SK-N-SH (cell line): ENCODE data around the gene SOWAHA. TPM values are rescaled to one million over a fixed set of nuclear protein-coding genes. Genes with fewer than 3 reads are reported as not detected.

ENCODE experiments used
- CTCF ChIA-PET: fragments of 300-600, 350-600 bp; formaldehyde crosslinking; extraction: SDS; loops from one replicate; lab custom pipeline; 2021; lab: Yijun Ruan, JAX
- POLR2A ChIA-PET: fragments of 350-600 bp; sonication (Branson Sonifier 250); formaldehyde crosslinking; extraction: SDS; loops from one replicate; lab custom pipeline; 2020; ENCODE audit warnings: antibody characterized with exemption, inconsistent platforms; lab: Yijun Ruan, JAX
- DNase-seq: peaks from one replicate; pipeline ENCODE4 v3.0.0; 2012
- H2AFZ ChIP-seq: fragments of 200-600 bp; sonication (generic); 2 replicates; pipeline ENCODE4 v1.8.1; 2016; ENCODE audit warnings: antibody characterized with exemption, mild to moderate bottlenecking, low read depth
- H3F3A ChIP-seq: fragments of 200-600 bp; sonication (generic); replicated peaks from 2 replicates; pipeline ENCODE3; 2016; ENCODE audit warnings: antibody characterized with exemption, mild to moderate bottlenecking; ENCODE audit not compliant: insufficient read depth
- H3K27ac ChIP-seq, 2 experiments: fragments of 200-500 bp in 1 of 2; fragments of 200-600 bp in 1 of 2; sonication (Bioruptor generic) in 1 of 2; sonication (generic), shearing (Covaris generic) in 1 of 2; 2 replicates each; pipeline versions ENCODE4 v1.5.1 to v1.6.1; 2014 to 2016; ENCODE audit warnings: low read depth in 2 of 2, inconsistent platforms in 1 of 2, low read length in 1 of 2, mild to moderate bottlenecking in 1 of 2, mixed read lengths in 1 of 2
- H3K27me3 ChIP-seq: fragments of 200-600 bp; sonication (generic), shearing (Covaris generic); 2 replicates; pipeline ENCODE4 v1.6.1; 2016; ENCODE audit warnings: mixed run types; ENCODE audit not compliant: insufficient read depth
- H3K36me3 ChIP-seq, 2 experiments: fragments of 200-500 bp in 1 of 2; fragments of 200-600 bp in 1 of 2; sonication (Bioruptor generic) in 1 of 2; sonication (generic) in 1 of 2; replicated peaks in 1 of 2; 2 replicates each; pipeline versions ENCODE3 to v1.5.1; 2014 to 2016; ENCODE audit warnings: low read length in 1 of 2, mild to moderate bottlenecking in 1 of 2; ENCODE audit not compliant: insufficient read depth in 2 of 2, control insufficient read depth in 1 of 2
- H3K4me1 ChIP-seq, 2 experiments: fragments of 200-500 bp in 1 of 2; fragments of 200-600 bp in 1 of 2; sonication (Bioruptor generic) in 1 of 2; sonication (generic), shearing (Covaris generic) in 1 of 2; 2 replicates each; pipeline versions ENCODE4 v1.5.1 to v1.6.1; 2014 to 2016; ENCODE audit warnings: low read depth in 1 of 2, low read length in 1 of 2, mixed run types in 1 of 2; ENCODE audit not compliant: insufficient read depth in 2 of 2, control insufficient read depth in 1 of 2
- H3K4me2 ChIP-seq: fragments of 200-600 bp; sonication (generic), shearing (Covaris generic); 2 replicates; pipeline ENCODE4 v1.6.1; 2017; ENCODE audit warnings: mixed run types
- H3K4me3 ChIP-seq, 2 experiments: fragments of 200-500 bp in 1 of 2; fragments of 200-600 bp in 1 of 2; sonication (Bioruptor generic) in 1 of 2; sonication (generic), shearing (Covaris generic) in 1 of 2; 2 replicates each; pipeline versions ENCODE4 v1.5.1 to v1.8.1; 2014 to 2016; ENCODE audit warnings: low read depth in 2 of 2, inconsistent platforms in 1 of 2, low read length in 1 of 2, mild to moderate bottlenecking in 1 of 2, mixed read lengths in 1 of 2, moderate library complexity in 1 of 2
- H3K79me2 ChIP-seq: fragments of 200-600 bp; sonication (generic); 2 replicates; pipeline ENCODE4 v1.8.1; 2017; ENCODE audit warnings: mild to moderate bottlenecking; ENCODE audit not compliant: insufficient read depth
- H3K9ac ChIP-seq: fragments of 200-600 bp; sonication (generic); 2 replicates; pipeline ENCODE4 v1.6.1; 2017; ENCODE audit warnings: mixed run types
- H3K9me2 ChIP-seq: fragments of 200-600 bp; sonication (generic); 2 replicates; pipeline ENCODE4 v1.6.1; 2017; ENCODE audit warnings: mixed run types
- H3K9me3 ChIP-seq: fragments of 200-600 bp; sonication (generic); 2 replicates; pipeline ENCODE4 v1.6.1; 2017; ENCODE audit warnings: mixed run types, mild to moderate bottlenecking, moderate library complexity
- H4K20me1 ChIP-seq: fragments of 200-600 bp; sonication (generic); 2 replicates; pipeline ENCODE4 v1.6.1; 2017; ENCODE audit warnings: mild to moderate bottlenecking, mixed run types; ENCODE audit not compliant: insufficient read depth
- CHD2 ChIP-seq: fragments of 150-350 bp; IDR thresholded peaks from 2 replicates; pipeline ENCODE4 v1.6.1; 2018; ENCODE audit warnings: low read length; ENCODE audit not compliant: partially characterized antibody
- EZH2phosphoT487 ChIP-seq: fragments of 200-600 bp; sonication (generic); IDR thresholded peaks from 2 replicates; pipeline ENCODE4 v1.6.1; 2017; ENCODE audit warnings: low read depth, mixed run types, mild to moderate bottlenecking, antibody characterized with exemption, moderate library complexity, borderline replicate concordance
- FOSL2 ChIP-seq: IDR thresholded peaks from 2 replicates; pipeline ENCODE4 v1.4.0; 2012; ENCODE audit warnings: low read depth, mild to moderate bottlenecking, moderate library complexity, borderline replicate concordance
- GABPA ChIP-seq: IDR thresholded peaks from 2 replicates; pipeline ENCODE4 v1.4.0; 2012; ENCODE audit warnings: low read depth, mild to moderate bottlenecking
- MEF2A ChIP-seq: IDR thresholded peaks from 2 replicates; pipeline ENCODE4 v1.4.0; 2012; ENCODE audit warnings: low read depth, borderline replicate concordance
- NFIC ChIP-seq: IDR thresholded peaks from 2 replicates; pipeline ENCODE4 v1.4.0; 2012; ENCODE audit warnings: borderline replicate concordance
- NRF1 ChIP-seq: IDR thresholded peaks from 2 replicates; pipeline ENCODE4 v1.6.1; 2012; ENCODE audit warnings: low read depth, mild to moderate bottlenecking, low read length
- POLR2AphosphoS5 ChIP-seq: IDR thresholded peaks from 2 replicates; pipeline ENCODE4 v1.6.1; 2012; ENCODE audit warnings: low read depth, low read length
- RAD21 ChIP-seq: IDR thresholded peaks from 2 replicates; pipeline ENCODE4 v1.6.1; 2012; ENCODE audit warnings: mild to moderate bottlenecking, low read length
- RXRA ChIP-seq: IDR thresholded peaks from 2 replicates; pipeline ENCODE4 v1.4.0; 2012; ENCODE audit warnings: low read depth, mild to moderate bottlenecking, borderline replicate concordance
- TAF1 ChIP-seq: IDR thresholded peaks from 2 replicates; pipeline ENCODE4 v1.6.1; 2012; ENCODE audit warnings: low read depth, mild to moderate bottlenecking, low read length, moderate library complexity, borderline replicate concordance
- ZBTB33 ChIP-seq: IDR thresholded peaks from 2 replicates; pipeline ENCODE4 v1.4.0; 2012; ENCODE audit warnings: low read depth, borderline replicate concordance
- WGBS: methylation state at CpG from one replicate; pipeline ENCODE4 v1.1.6; 2017; ENCODE audit warnings: low lambda C conversion rate; 5-methylcytosine and 5-hydroxymethylcytosine counted together
- polyA plus RNA-seq, 3 experiments: library from polyadenylated mRNA; depleted of rRNA; stranded (reverse); fragments of >200 nt; gene quantifications; 2 replicates each; pipeline ENCODE4 v1.2.3, GENCODE V29; 2012
- TF ChIP-seq, protein P1 (sequence below): IDR thresholded peaks from 2 replicates; pipeline ENCODE4 v1.4.0; 2012; ENCODE audit warnings: low read depth, borderline replicate concordance
- TF ChIP-seq, protein P2 (sequence below): fragments of 150-350 bp; IDR thresholded peaks from 2 replicates; pipeline ENCODE4 v1.6.1; 2016; ENCODE audit warnings: mild to moderate bottlenecking, low read depth, low read length
- TF ChIP-seq, protein P3 (sequence below): IDR thresholded peaks from 2 replicates; pipeline ENCODE4; 2012

Gene SOWAHA
- polyA plus RNA-seq, 1 of the 3 experiments (the other 2 are of a cell fraction) = 0.30 TPM

- H3K9ac ChIP-seq = no peak overlapping the region
- no peaks in the 10 kb centered on the region for H3K36me3 ChIP-seq
- no peak overlapping the region for H3K4me2 ChIP-seq
- DNase-seq = no peak
- no peak for TF ChIP-seq POLR2AphosphoS5
- TF ChIP-seq RAD21 = no peak
- no peak for TF ChIP-seq EZH2phosphoT487
- no peak for TF ChIP-seq NRF1
- no peak for TF ChIP-seq ZBTB33
- TF ChIP-seq, protein P1, sequence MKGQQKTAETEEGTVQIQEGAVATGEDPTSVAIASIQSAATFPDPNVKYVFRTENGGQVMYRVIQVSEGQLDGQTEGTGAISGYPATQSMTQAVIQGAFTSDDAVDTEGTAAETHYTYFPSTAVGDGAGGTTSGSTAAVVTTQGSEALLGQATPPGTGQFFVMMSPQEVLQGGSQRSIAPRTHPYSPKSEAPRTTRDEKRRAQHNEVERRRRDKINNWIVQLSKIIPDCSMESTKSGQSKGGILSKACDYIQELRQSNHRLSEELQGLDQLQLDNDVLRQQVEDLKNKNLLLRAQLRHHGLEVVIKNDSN = no peak
- no peak for TF ChIP-seq RXRA
- no peak for TF ChIP-seq NFIC
- TF ChIP-seq, protein P2, sequence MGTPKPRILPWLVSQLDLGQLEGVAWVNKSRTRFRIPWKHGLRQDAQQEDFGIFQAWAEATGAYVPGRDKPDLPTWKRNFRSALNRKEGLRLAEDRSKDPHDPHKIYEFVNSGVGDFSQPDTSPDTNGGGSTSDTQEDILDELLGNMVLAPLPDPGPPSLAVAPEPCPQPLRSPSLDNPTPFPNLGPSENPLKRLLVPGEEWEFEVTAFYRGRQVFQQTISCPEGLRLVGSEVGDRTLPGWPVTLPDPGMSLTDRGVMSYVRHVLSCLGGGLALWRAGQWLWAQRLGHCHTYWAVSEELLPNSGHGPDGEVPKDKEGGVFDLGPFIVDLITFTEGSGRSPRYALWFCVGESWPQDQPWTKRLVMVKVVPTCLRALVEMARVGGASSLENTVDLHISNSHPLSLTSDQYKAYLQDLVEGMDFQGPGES = no peak
- no peak for TF ChIP-seq CHD2
- TF ChIP-seq TAF1 = no peak
- TF ChIP-seq FOSL2 = no peak
- no peak for TF ChIP-seq MEF2A
- TF ChIP-seq, protein P3, sequence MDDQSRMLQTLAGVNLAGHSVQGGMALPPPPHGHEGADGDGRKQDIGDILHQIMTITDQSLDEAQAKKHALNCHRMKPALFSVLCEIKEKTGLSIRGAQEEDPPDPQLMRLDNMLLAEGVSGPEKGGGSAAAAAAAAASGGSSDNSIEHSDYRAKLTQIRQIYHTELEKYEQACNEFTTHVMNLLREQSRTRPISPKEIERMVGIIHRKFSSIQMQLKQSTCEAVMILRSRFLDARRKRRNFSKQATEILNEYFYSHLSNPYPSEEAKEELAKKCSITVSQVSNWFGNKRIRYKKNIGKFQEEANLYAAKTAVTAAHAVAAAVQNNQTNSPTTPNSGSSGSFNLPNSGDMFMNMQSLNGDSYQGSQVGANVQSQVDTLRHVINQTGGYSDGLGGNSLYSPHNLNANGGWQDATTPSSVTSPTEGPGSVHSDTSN = no peak
- no peak for TF ChIP-seq GABPA
- H3K27me3 ChIP-seq = no peaks in the 10 kb centered on the region
- no peaks in the 10 kb centered on the region for H3K79me2 ChIP-seq
- no peaks in the 10 kb centered on the region for H3K9me3 ChIP-seq
- H2AFZ ChIP-seq = 0 out of 2 replicates have a peak overlapping the region, but pooled peaks have one; percentile 19
- WGBS = 72% methylated on average over 2 of the region's 2 CpGs
- peaks cover 0 to 5% of the 10 kb centered on the region in 2 experiments; a peak in 1 of 4 replicates for H3K4me1 ChIP-seq
- H3F3A ChIP-seq = no peaks in the 10 kb centered on the region
- H3K4me3 ChIP-seq = no peak overlapping the region
- ChIA-PET CTCF (interaction anchor here (0.7 to 2.7 kb wide), 4 partner anchors 11 to 1344 kb away, joined by 3 to 15 read pairs (median 3); no protein-coding TSS in a partner anchor), POLR2A (no interaction called here)
- no peaks in the 10 kb centered on the region for H3K9me2 ChIP-seq
- H3K27ac ChIP-seq = no peak overlapping the region
- H4K20me1 ChIP-seq = no peaks in the 10 kb centered on the region
These were observed 15.5 kb upstream of the SOWAHA start for GRCh38 chr5:132797651-132798050.
